Cardiac atrium fibroblast (primary cell): ENCODE results near the gene BLVRA. TPM values are rescaled to one million over a fixed set of nuclear protein-coding genes. Genes with fewer than 3 reads are reported as not detected.

Experiments used
- total RNA-seq: library from RNA; depleted of rRNA; stranded (reverse); fragments of >200 nt; gene quantifications from 2 replicates; pipeline ENCODE4 v1.2.3, GENCODE V29; 2015

The BLVRA gene, protein sequence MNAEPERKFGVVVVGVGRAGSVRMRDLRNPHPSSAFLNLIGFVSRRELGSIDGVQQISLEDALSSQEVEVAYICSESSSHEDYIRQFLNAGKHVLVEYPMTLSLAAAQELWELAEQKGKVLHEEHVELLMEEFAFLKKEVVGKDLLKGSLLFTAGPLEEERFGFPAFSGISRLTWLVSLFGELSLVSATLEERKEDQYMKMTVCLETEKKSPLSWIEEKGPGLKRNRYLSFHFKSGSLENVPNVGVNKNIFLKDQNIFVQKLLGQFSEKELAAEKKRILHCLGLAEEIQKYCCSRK
- total RNA-seq, result 29.2 and 31.6 TPM in 2 replicates

DNA sequence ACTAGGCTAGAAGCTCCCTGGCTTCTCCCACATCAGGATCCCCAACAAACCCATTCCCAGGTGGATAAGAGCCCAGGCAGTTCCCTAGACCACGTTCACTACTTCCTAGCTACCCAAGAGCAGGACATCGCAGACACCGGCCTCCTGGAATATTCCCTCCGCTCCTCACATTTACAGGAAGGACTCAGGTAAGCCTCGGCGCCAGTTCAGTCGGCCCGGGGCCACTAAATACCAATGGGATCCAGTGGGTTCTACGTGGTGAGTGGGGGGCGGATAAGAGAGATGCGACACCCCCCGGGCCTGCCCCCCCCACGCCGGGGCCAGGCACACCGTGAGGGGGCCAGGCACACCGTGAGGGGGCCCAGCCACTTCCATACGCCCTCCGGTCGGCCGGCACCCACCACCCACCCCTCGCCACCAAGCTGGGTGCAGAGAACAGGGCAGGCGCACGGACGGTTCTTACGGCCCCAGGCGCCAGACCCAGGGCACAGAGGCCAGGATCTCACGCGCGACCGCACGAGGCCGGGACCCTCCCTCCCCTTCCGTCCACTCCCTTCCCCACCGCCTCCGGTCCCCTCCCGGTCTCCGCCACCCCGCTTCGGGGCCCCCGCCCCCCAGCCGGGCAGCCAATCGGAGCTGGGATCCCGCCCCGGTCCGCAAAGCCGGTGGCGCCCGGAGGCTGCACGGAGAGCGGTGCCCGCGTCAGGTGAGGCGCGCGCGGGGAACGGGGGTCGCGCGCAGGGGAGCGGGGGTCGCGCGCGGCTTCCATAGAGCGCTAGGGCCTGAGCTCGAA, at the start of gene BLVRA:
TSS of gene BLVRA (plus strand) at position 652 of the 793 bp plus-strand sequence. CDS start 12,479 bp downstream, outside the sequence.

DNA sequence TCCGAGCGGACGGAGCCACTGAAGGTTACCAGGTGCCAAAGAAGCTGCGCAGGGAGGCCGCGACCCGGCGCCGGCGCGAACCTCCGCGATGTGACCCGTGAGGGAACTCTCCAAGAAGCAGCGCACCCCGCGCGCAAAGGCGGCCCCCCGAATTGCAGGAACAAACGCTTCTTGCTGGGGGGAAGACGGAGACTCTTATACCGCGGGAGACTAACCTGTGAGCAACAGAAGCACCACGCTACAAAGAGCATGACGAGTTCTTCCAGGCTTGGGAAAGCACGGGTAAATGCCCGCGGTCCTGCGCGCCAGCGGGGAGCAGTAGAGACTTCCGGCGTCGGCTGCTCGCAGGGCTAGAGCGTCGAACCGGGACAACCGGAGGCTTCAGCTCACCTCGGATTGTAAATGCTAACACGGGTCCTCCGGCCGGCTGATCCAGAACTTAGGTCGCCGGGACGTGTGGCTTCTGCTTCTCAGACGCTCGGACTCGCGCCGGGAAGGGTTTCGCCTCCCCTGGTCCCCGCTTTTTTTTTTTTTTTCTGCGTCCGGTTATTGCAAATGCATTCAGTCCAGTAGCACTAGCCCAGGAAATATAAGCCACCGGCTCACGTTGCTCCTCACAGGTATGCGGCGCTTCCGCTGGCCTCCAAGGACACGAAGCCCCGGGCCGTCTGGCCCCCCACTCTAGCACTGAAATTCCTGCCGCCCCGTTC, 29.1 kb upstream of the BLVRA start, which contains the start of gene COA1:
TSS of gene COA1 (minus strand) at position 310 of the 710 bp plus-strand sequence. CDS start 80,909 bp downstream, outside the sequence.

Other genes starting within 250 kb of the BLVRA start
- 14.3 and 21.4 TPM in 2 replicates for gene STK17A, start 175.6 kb upstream of the BLVRA start, total RNA-seq
- gene COA1, start 29.2 kb upstream of the BLVRA start, total RNA-seq, result 26.1 and 43.9 TPM in 2 replicates
- 91.7 and 98.7 TPM in 2 replicates for gene MRPS24, start 110.8 kb downstream of the BLVRA start, total RNA-seq
- 20.0 and 24.1 TPM in 2 replicates for gene URGCP, start 147.9 kb downstream of the BLVRA start, total RNA-seq
- 7.6 and 9.1 TPM in 2 replicates for gene UBE2D4, start 167.8 kb downstream of the BLVRA start, total RNA-seq
- not detected in 2 replicates for gene SPDYE1, start 239.2 kb downstream of the BLVRA start, total RNA-seq